Measurements from ENCODE around the gene P3H1. TPM values are rescaled to one million over a fixed set of nuclear protein-coding genes. Genes with fewer than 3 reads are reported as not detected.

The P3H1 gene
- total RNA-seq, 1 experiment from 2014 or later, result 47.1 TPM

GRCh38 chr1:42732126-42732680 is 34.6 kb downstream of the P3H1 start:
- Histone ChIP-seq H3K79me1 (ENCODE audit: insufficient read depth, low read depth, low read length, poor library complexity, severe bottlenecking) (no peaks in the 10 kb centered on the region), H3K14ac (ENCODE audit: insufficient read depth, low read length) (no peak overlapping the region), H3T11ph (ENCODE audit: low read length) (no peak overlapping the region), H3K23me2 (ENCODE audit: insufficient read length, low read depth, low read length, poor library complexity, severe bottlenecking) (no peaks in the 10 kb centered on the region), H3K4ac (ENCODE audit: low read depth, low read length) (no peak overlapping the region), H4K20me1 (ENCODE audit: control insufficient read depth, insufficient read depth, insufficient read length) (no peaks in the 10 kb centered on the region), H3K4me1 (ENCODE audit: insufficient read depth, low read length) (no peaks in the 10 kb centered on the region; the same call in 1 of the 2 replicates), H3K79me2 (ENCODE audit: insufficient read depth, low read length) (no peaks in the 10 kb centered on the region), H3K27ac (ENCODE audit: insufficient read length, low read depth, low read length) (no peak overlapping the region), H2AFZ (ENCODE audit: low read length) (no peak overlapping the region), H3K9me3 (ENCODE audit: control insufficient read depth, low read depth, low read length) (no peaks in the 10 kb centered on the region), H2BK20ac (ENCODE audit: low read depth, low read length, poor library complexity, severe bottlenecking) (no peak overlapping the region), H4K8ac (replicated peaks; ENCODE audit: insufficient read length, low read depth, low read length) (no peak overlapping the region), H4K5ac (ENCODE audit: insufficient read length, low read depth, low read length) (no peak overlapping the region), H2BK120ac (ENCODE audit: low read depth, low read length, poor library complexity, severe bottlenecking) (no peak overlapping the region), H2BK15ac (ENCODE audit: low read depth, low read length) (no peak overlapping the region), H2AK5ac (ENCODE audit: insufficient read length, low read length) (no peak overlapping the region), H3K4me2 (ENCODE audit: insufficient read depth, insufficient read length, low read length) (no peak overlapping the region), H3K9ac (ENCODE audit: extremely low read depth, insufficient read length, low read length) (no peak overlapping the region), H4K91ac (ENCODE audit: insufficient read length, low read depth, low read length) (no peak overlapping the region), H3K18ac (ENCODE audit: insufficient read length, low read depth, low read length) (no peak overlapping the region), H3K56ac (ENCODE audit: insufficient read length, low read depth, low read length) (no peak overlapping the region), H2BK12ac (ENCODE audit: insufficient read length, low read depth, low read length) (no peak overlapping the region), H2BK5ac (ENCODE audit: insufficient read length, low read length) (no peak overlapping the region), H3K27me3 (ENCODE audit: insufficient read depth, low read length) (no peaks in the 10 kb centered on the region), H3K23ac (ENCODE audit: insufficient read length, low read depth, low read length) (no peak overlapping the region)
- H3K9me3 Mint-ChIP-seq, result no peaks in the 10 kb centered on the region
- H3K27me3 Mint-ChIP-seq (ENCODE audit: low read depth), result no peaks in the 10 kb centered on the region; the same call in 1 of the 2 replicates
- peaks cover 0 to 3% (median 0%) of the 10 kb centered on the region in 3 experiments; a peak in 2 of 7 replicates for H3K36me3 Mint-ChIP-seq (ENCODE audit: insufficient read depth in 1 of 3, low read depth in 3 of 3)
- peaks cover 11 to 26% of the 10 kb centered on the region in 2 experiments for H3K4me1 Mint-ChIP-seq
- no peak for TF ChIP-seq CTCF (conservative IDR thresholded peaks at IDR 0.05)
- peak overlapping the region in 1 of 3 experiments; percentile 85; a peak in 1 of 7 replicates for H3K27ac Mint-ChIP-seq
- H3K4me3 Mint-ChIP-seq, result no peak overlapping the region
- no peak for DNase-seq
- no CpG with 5 or more reads among the region's 10 CpGs for WGBS (ENCODE audit: extremely low coverage, insufficient read length, low lambda C conversion rate)

Measured in H9 (cell line).